H1 (cell line): ENCODE data around the gene TRAIP. TPM values are rescaled to one million over a fixed set of nuclear protein-coding genes. Genes with fewer than 3 reads are reported as not detected.

Experiments
- FOSL1 ChIP-seq: IDR thresholded peaks from 2 replicates; pipeline ENCODE4 v1.6.1; 2011; ENCODE audit warnings: mild to moderate bottlenecking, low read depth, low read length, moderate library complexity; ENCODE audit not compliant: insufficient read depth
- HDAC2 ChIP-seq, 2 experiments: fragments of 300-600 bp in 1 of 2; sonication (generic) in 1 of 2; IDR thresholded peaks; 2 replicates each; pipeline ENCODE4 v1.6.1; 2011 to 2012; ENCODE audit warnings: low read depth in 2 of 2, low read length in 2 of 2, mild to moderate bottlenecking in 2 of 2, moderate library complexity in 2 of 2, borderline replicate concordance in 1 of 2, inconsistent platforms in 1 of 2
- JUN ChIP-seq: IDR thresholded peaks from 2 replicates; pipeline ENCODE4 v1.6.1; 2011; ENCODE audit warnings: low read depth, mild to moderate bottlenecking, improper control_type of control experiment, low read length
- JUND ChIP-seq: IDR thresholded peaks from 2 replicates; pipeline ENCODE4 v1.6.1; 2011; ENCODE audit warnings: mild to moderate bottlenecking, improper control_type of control experiment, low read length
- PHF8 ChIP-seq: fragments of 200-600 bp; sonication (generic); conservative IDR thresholded peaks from 2 replicates; pipeline ENCODE4 v1.7.1; 2012; ENCODE audit warnings: low read depth, mild to moderate bottlenecking, inconsistent platforms, low read length, moderate library complexity
- RXRA ChIP-seq: IDR thresholded peaks from 2 replicates; pipeline ENCODE4 v1.6.1; 2011; ENCODE audit warnings: low read depth, mild to moderate bottlenecking, low read length, moderate library complexity; ENCODE audit not compliant: insufficient read depth
- SP1 ChIP-seq: IDR thresholded peaks from 2 replicates; pipeline ENCODE4 v1.6.1; 2011; ENCODE audit warnings: low read depth, low read length
- SUZ12 ChIP-seq: fragments of 200-600 bp; sonication (generic); IDR thresholded peaks from 2 replicates; pipeline ENCODE4 v1.6.1; 2012; ENCODE audit warnings: mild to moderate bottlenecking, inconsistent platforms, low read length, moderate library complexity, mixed read lengths
- TEAD4 ChIP-seq: IDR thresholded peaks from 2 replicates; pipeline ENCODE4 v1.6.1; 2012; ENCODE audit warnings: low read depth, low read length, inconsistent platforms, mixed read lengths
- ZNF274 ChIP-seq: IDR thresholded peaks from 2 replicates; pipeline ENCODE4 v1.7.0; 2012; ENCODE audit warnings: low read length, borderline replicate concordance; ENCODE audit errors: extremely low read depth
- polyA plus RNA-seq, 7 experiments: library from polyadenylated mRNA; depleted of rRNA in 3 of 7; stranded (reverse) in 5 of 7; unstranded in 2 of 7; fragments of >200 nt in 5 of 7; fragments of 200-250 nt in 2 of 7; gene quantifications; 1 replicate in 5 of 7; 2 replicates in 1 of 7; 4 replicates in 1 of 7; pipeline versions ENCODE4 v1.2.1 to v1.2.3, GENCODE V29; 2011 to 2013; ENCODE audit warnings: missing spikeins in 2 of 7, mixed read lengths in 2 of 7
- total RNA-seq: library from RNA; stranded (reverse); fragmentation: NEBNext Ultra II Directional; extraction: Animal tissue kit (Norgen Biotek cat#: 25700); gene quantifications from 2 replicates; pipeline ENCODE4 v1.2.1, GENCODE V29; 2021

Gene TRAIP
- total and polyA plus RNA-seq, 2 of the 8 experiments (the other 6 are each of a cell fraction or from before 2014, with no cell fraction given): 27.7 to 28.1 TPM

DNA sequence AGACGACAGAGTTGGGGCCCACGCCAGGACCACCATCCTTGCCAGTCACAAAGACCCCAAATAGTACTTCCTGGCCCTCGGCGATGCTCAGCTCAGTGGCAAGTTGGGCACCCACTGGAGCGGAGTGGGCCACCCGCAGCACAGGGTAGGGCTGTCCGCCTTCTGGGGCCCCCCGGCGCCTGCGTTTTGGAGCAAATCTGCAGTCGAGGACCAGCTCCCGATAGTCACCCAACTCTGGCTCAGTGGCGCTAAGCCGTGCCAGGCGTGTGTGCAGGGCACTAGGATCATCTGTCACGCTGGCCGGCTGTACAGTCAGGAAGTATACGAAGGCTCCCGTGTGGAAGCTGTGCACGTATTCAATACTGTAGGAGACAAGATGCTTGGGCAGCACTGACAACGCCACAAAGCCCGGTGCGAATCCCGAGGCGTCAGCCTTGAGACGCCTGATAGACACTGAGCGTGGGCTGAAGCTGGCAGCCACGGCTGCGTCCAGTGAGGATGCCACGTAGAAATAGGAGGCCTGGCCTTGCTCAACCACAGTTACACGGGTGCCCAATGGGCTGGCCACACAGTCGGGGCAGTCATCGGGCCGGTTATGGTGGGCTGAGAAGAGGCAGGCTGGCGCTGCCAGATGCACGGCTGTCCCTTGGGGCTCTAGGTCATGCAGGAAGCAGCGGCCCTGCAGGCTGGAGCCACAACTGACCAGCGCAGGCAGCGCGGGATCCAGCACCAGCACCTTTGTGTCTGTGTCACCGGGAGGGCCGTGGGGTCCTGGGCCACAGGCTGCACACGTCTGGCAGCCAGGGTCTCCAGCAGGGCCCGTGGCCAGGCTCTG, 46.4 kb upstream of the TRAIP start (continued):
- no peak for TF ChIP-seq PHF8
- TF ChIP-seq FOSL1: no peak
- no peak for TF ChIP-seq ZNF274
- TF ChIP-seq SP1: no peak
- no peak for TF ChIP-seq TEAD4
- no peak for TF ChIP-seq JUND
- TF ChIP-seq HDAC2 (IDR thresholded peaks at IDR 0.05; ENCODE audit: borderline replicate concordance in 1 of 2, low read depth in 2 of 2, low read length in 2 of 2): no peak
- TF ChIP-seq JUN: no peak
- TF ChIP-seq RXRA: no peak
- TF ChIP-seq SUZ12: no peak
